ENCODE data around the gene USP34.

The USP34 gene

GRCh38 chr2:61263830-61264229 lies 207.1 kb downstream of the USP34 start:
- Histone ChIP-seq H3K27me3 (replicated peaks; ENCODE audit: control insufficient read depth, insufficient read depth, low read length) (no peaks in the 10 kb centered on the region), H3K4me3 (ENCODE audit: low read length) (no peak overlapping the region), H3K4me1 (ENCODE audit: control insufficient read depth, insufficient read depth, low read length) (no peaks in the 10 kb centered on the region), H3K9ac (ENCODE audit: low read length) (no peak overlapping the region), H3K36me3 (ENCODE audit: control insufficient read depth, insufficient read depth, low read length, severe bottlenecking) (peaks cover 75% of the 10 kb centered on the region), H3K9me3 (ENCODE audit: control insufficient read depth, low read length) (no peaks in the 10 kb centered on the region)
- DNase-seq (ENCODE audit: low read depth), result no peak

- H3K4me3 ChIP-seq (ENCODE audit: low read length), result no peak overlapping the region
- no peak for DNase-seq (ENCODE audit: low read depth)
- H3K36me3 ChIP-seq (ENCODE audit: control insufficient read depth, insufficient read depth, low read length, severe bottlenecking), result peaks cover 78% of the 10 kb centered on the region
- H3K9me3 ChIP-seq (ENCODE audit: control insufficient read depth, low read length), result no peaks in the 10 kb centered on the region
- H3K4me1 ChIP-seq (ENCODE audit: control insufficient read depth, insufficient read depth, low read length), result no peaks in the 10 kb centered on the region
- H3K9ac ChIP-seq (ENCODE audit: low read length), result no peak overlapping the region
- H3K27me3 ChIP-seq (replicated peaks; ENCODE audit: control insufficient read depth, insufficient read depth, low read length), result no peaks in the 10 kb centered on the region
Measured at GRCh38 chr2:61262699-61263098, 208.2 kb downstream of the USP34 start.

- no peak for DNase-seq (ENCODE audit: low read depth)
- Histone ChIP-seq H3K9ac (ENCODE audit: low read length) (no peak overlapping the region), H3K4me3 (ENCODE audit: low read length) (no peak overlapping the region), H3K27me3 (replicated peaks; ENCODE audit: control insufficient read depth, insufficient read depth, low read length) (no peaks in the 10 kb centered on the region), H3K36me3 (ENCODE audit: control insufficient read depth, insufficient read depth, low read length, severe bottlenecking) (peaks cover 70% of the 10 kb centered on the region), H3K4me1 (ENCODE audit: control insufficient read depth, insufficient read depth, low read length) (peaks cover 18% of the 10 kb centered on the region), H3K9me3 (ENCODE audit: control insufficient read depth, low read length) (no peaks in the 10 kb centered on the region)
Measured at GRCh38 chr2:61257446-61257845, 213.4 kb downstream of the USP34 start.

DNA sequence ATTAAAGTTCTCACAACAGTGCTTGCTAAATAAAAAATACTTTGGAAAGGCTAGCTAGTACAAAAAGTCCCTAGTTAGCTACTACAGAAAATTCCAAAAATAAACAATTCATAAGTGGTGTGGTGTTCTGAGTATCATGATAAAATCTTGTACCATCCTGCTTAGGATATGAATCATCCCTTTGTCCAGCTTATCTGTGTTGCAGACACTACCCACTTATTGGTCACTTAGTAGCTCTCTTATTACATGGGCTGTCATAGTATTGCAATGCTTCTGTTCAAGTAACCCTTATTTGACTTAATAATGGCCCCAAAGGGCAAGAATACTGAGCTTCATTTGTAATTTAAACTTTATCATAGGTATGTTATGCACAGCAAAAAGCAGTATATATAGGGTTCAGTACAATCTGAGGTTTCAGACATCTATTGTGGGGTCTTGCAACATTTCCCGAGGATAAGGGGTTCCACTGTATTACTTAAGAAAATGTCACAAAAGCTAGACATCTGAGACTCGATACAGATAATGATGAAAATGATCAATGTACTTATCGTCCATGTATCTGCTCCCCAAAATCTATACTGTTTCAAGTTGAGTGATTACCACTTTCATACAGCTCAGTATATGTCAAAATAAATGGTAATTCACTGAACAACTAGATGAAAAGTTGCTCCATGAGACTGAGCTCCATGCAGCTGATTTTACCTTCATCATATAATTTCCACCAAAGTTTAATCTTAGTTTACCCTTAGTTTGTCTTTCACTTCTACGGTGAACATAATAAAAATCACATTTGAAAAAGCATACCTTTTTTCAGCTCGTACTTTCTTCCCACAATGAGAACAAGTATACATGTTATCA lies 215.1 kb downstream of the USP34 start:
- H3K27me3 ChIP-seq (replicated peaks; ENCODE audit: control insufficient read depth, insufficient read depth, low read length), result no peaks in the 10 kb centered on the region
- peaks cover 18% of the 10 kb centered on the region for H3K4me1 ChIP-seq (ENCODE audit: control insufficient read depth, insufficient read depth, low read length)
- peaks cover 70% of the 10 kb centered on the region for H3K36me3 ChIP-seq (ENCODE audit: control insufficient read depth, insufficient read depth, low read length, severe bottlenecking)
- no peaks in the 10 kb centered on the region for H3K9me3 ChIP-seq (ENCODE audit: control insufficient read depth, low read length)
- no peak overlapping the region for H3K4me3 ChIP-seq (ENCODE audit: low read length)
- peak; percentile 74 for DNase-seq (ENCODE audit: low read depth)
- no peak overlapping the region for H3K9ac ChIP-seq (ENCODE audit: low read length)

DNA sequence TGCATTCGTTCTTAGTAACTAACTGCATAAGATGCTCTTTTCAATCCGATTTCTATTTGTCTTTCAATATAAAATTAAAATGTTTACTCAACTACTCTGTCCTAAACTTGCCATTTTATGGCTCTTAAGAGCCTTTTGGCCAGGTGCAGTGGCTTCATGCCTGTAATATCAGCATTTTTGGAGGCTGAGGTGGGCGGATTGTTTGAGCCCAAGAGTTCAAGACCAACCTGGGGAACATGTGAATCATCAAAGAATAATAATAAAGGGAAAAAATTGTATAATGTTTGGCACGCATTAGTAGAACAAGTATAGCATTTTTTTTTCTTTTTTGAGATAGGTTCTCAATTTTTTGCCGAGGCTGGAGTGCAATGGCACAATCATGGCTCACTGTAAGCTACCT lies 216.4 kb downstream of the USP34 start:
- Histone ChIP-seq H3K9me3 (ENCODE audit: control insufficient read depth, low read length) (no peaks in the 10 kb centered on the region), H3K36me3 (ENCODE audit: control insufficient read depth, insufficient read depth, low read length, severe bottlenecking) (peaks cover 70% of the 10 kb centered on the region), H3K9ac (ENCODE audit: low read length) (no peak overlapping the region), H3K27me3 (replicated peaks; ENCODE audit: control insufficient read depth, insufficient read depth, low read length) (no peaks in the 10 kb centered on the region), H3K4me3 (ENCODE audit: low read length) (no peak overlapping the region), H3K4me1 (ENCODE audit: control insufficient read depth, insufficient read depth, low read length) (peaks cover 18% of the 10 kb centered on the region)
- DNase-seq (ENCODE audit: low read depth), result no peak

GRCh38 chr2:61253136-61253535 lies 217.8 kb downstream of the USP34 start:
- no peak for DNase-seq (ENCODE audit: low read depth)
- H3K4me1 ChIP-seq (ENCODE audit: control insufficient read depth, insufficient read depth, low read length), result peaks cover 18% of the 10 kb centered on the region
- H3K27me3 ChIP-seq (replicated peaks; ENCODE audit: control insufficient read depth, insufficient read depth, low read length), result no peaks in the 10 kb centered on the region
- H3K9me3 ChIP-seq (ENCODE audit: control insufficient read depth, low read length), result no peaks in the 10 kb centered on the region
- no peak overlapping the region for H3K9ac ChIP-seq (ENCODE audit: low read length)
- no peak overlapping the region for H3K4me3 ChIP-seq (ENCODE audit: low read length)
- peaks cover 66% of the 10 kb centered on the region for H3K36me3 ChIP-seq (ENCODE audit: control insufficient read depth, insufficient read depth, low read length, severe bottlenecking)

GRCh38 chr2:61252031-61252430 lies 218.9 kb downstream of the USP34 start:
- H3K4me3 ChIP-seq (ENCODE audit: low read length), result no peak overlapping the region
- peaks cover 66% of the 10 kb centered on the region for H3K36me3 ChIP-seq (ENCODE audit: control insufficient read depth, insufficient read depth, low read length, severe bottlenecking)
- H3K9ac ChIP-seq (ENCODE audit: low read length), result no peak overlapping the region
- H3K9me3 ChIP-seq (ENCODE audit: control insufficient read depth, low read length), result no peaks in the 10 kb centered on the region
- H3K4me1 ChIP-seq (ENCODE audit: control insufficient read depth, insufficient read depth, low read length), result peaks cover 20% of the 10 kb centered on the region
- H3K27me3 ChIP-seq (replicated peaks; ENCODE audit: control insufficient read depth, insufficient read depth, low read length), result no peaks in the 10 kb centered on the region
- no peak for DNase-seq (ENCODE audit: low read depth)

GRCh38 chr2:61249521-61250071 lies 221.3 kb downstream of the USP34 start:
- DNase-seq (ENCODE audit: low read depth), result no peak
- H3K4me1 ChIP-seq (ENCODE audit: control insufficient read depth, insufficient read depth, low read length), result peaks cover 8% of the 10 kb centered on the region
- H3K36me3 ChIP-seq (ENCODE audit: control insufficient read depth, insufficient read depth, low read length, severe bottlenecking), result peaks cover 78% of the 10 kb centered on the region
- H3K9me3 ChIP-seq (ENCODE audit: control insufficient read depth, low read length), result no peaks in the 10 kb centered on the region
- H3K4me3 ChIP-seq (ENCODE audit: low read length), result no peak overlapping the region
- no peaks in the 10 kb centered on the region for H3K27me3 ChIP-seq (replicated peaks; ENCODE audit: control insufficient read depth, insufficient read depth, low read length)
- no peak overlapping the region for H3K9ac ChIP-seq (ENCODE audit: low read length)

DNA sequence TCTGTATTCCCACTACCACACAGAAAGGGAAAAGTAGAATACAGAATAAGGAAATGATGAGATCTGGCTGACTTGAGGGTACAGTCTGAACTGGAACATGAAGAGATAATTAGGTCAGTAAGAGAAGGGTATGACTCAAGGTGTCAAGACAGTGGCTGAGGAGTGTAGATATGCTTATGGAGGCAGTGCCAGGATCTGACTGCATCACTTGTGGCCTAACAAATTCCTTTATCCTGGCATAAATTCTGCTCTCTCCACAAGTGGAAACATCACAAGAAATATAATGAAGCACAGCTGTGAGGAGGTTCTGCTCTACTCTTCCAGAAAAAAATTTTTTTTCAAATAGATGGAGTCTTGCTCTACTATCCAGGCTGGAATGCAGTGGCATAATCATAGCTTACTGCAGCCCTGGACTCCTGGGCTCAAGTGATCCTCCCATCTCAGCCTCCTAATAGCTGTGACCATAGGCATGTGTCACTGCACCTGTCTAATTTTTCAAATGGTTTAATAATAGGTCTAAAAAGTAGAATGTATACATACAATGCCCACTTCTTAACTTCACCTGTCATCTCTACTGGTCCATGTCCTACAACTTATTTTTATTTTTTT lies 223.6 kb downstream of the USP34 start:
- Histone ChIP-seq H3K36me3 (ENCODE audit: control insufficient read depth, insufficient read depth, low read length, severe bottlenecking) (peaks cover 84% of the 10 kb centered on the region), H3K4me3 (ENCODE audit: low read length) (no peak overlapping the region)
- peak; percentile 72 for DNase-seq (ENCODE audit: low read depth)

GRCh38 chr2:61244694-61245093 lies 226.2 kb downstream of the USP34 start:
- Histone ChIP-seq H3K36me3 (ENCODE audit: control insufficient read depth, insufficient read depth, low read length, severe bottlenecking) (peaks cover 82% of the 10 kb centered on the region), H3K9ac (ENCODE audit: low read length) (no peak overlapping the region), H3K4me3 (ENCODE audit: low read length) (no peak overlapping the region), H3K4me1 (ENCODE audit: control insufficient read depth, insufficient read depth, low read length) (peaks cover 5% of the 10 kb centered on the region), H3K27me3 (replicated peaks; ENCODE audit: control insufficient read depth, insufficient read depth, low read length) (no peaks in the 10 kb centered on the region), H3K9me3 (ENCODE audit: control insufficient read depth, low read length) (no peaks in the 10 kb centered on the region)
- no peak for DNase-seq (ENCODE audit: low read depth)

More for the DNA sequence above, 223.6 kb downstream of the USP34 start:
- no peak overlapping the region for H3K9ac ChIP-seq (ENCODE audit: low read length)
- H3K4me1 ChIP-seq (ENCODE audit: control insufficient read depth, insufficient read depth, low read length), result peaks cover 5% of the 10 kb centered on the region
- H3K9me3 ChIP-seq (ENCODE audit: control insufficient read depth, low read length), result no peaks in the 10 kb centered on the region
- H3K27me3 ChIP-seq (replicated peaks; ENCODE audit: control insufficient read depth, insufficient read depth, low read length), result no peaks in the 10 kb centered on the region

DNA sequence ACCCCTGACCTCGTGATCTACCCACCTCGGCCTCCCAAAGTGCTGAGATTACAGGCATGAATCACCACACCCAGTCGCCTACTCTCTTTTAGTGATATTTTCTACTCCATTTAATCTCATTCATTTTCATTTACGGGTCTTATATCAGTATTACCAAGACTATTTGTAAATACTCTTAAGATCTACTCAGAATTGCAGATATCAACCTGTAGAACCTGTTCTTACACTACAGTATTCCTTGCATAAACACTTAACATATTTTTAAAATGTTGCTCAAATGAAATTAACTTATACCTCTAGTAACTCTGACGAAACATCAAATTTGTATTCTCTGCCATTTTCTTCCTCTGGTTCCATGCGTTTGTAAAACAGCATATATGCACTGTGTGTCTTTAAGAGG lies 229.6 kb downstream of the USP34 start:
- no peak overlapping the region for H3K4me3 ChIP-seq (ENCODE audit: low read length)
- H3K36me3 ChIP-seq (ENCODE audit: control insufficient read depth, insufficient read depth, low read length, severe bottlenecking), result peaks cover 64% of the 10 kb centered on the region
- DNase-seq (ENCODE audit: low read depth), result no peak
- no peaks in the 10 kb centered on the region for H3K27me3 ChIP-seq (replicated peaks; ENCODE audit: control insufficient read depth, insufficient read depth, low read length)
- no peaks in the 10 kb centered on the region for H3K9me3 ChIP-seq (ENCODE audit: control insufficient read depth, low read length)
- H3K9ac ChIP-seq (ENCODE audit: low read length), result no peak overlapping the region
- no peaks in the 10 kb centered on the region for H3K4me1 ChIP-seq (ENCODE audit: control insufficient read depth, insufficient read depth, low read length)
